ENCODE results near the gene OXA1L. TPM values are rescaled to one million over a fixed set of nuclear protein-coding genes. Genes with fewer than 3 reads are reported as not detected.
"Not testable (repeated sequence)": the region's sequence is repeated elsewhere in the genome, so short reads cannot be mapped to it uniquely, and the experiment has no call there.

The OXA1L gene
- total RNA-seq, 2 experiments from 2014 or later = 131 to 136 TPM

DNA sequence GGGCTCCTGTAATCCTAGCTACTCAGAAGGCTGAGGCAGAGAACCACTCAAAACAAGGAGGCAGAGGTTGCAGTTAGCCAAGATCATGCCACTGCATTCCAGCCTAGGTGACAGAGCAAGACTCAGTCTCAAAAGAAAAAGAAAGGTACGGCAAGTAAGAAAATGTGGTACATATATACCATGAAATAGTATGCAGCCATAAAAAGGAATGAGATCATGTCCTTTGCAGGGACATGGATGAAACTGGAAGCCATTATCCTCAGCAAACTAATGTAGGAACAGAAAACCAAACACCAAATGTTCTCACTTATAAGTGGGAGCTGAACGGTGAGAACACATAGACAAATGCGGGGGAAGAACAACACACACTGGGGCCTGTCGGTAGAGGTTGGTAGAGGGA lies 38.7 kb downstream of the OXA1L start:
- DNase-seq; H3K27ac Mint-ChIP-seq; H3K9me3 Mint-ChIP-seq; intact Hi-C loops (cut with micrococcal nuclease); H3K36me3 Mint-ChIP-seq; POLR2A ChIA-PET; H3K4me1 Mint-ChIP-seq (ENCODE audit: low read depth); H3K4me3 Mint-ChIP-seq: not testable (repeated sequence)
- H3K27me3 Mint-ChIP-seq = peaks cover 17% of the 10 kb centered on the region
- CTCF ChIA-PET = interaction anchor here (0.6 to 1.4 kb wide), 2 partner anchors 18 to 489 kb away, joined by 3 to 5 read pairs; no protein-coding TSS in a partner anchor

DNA sequence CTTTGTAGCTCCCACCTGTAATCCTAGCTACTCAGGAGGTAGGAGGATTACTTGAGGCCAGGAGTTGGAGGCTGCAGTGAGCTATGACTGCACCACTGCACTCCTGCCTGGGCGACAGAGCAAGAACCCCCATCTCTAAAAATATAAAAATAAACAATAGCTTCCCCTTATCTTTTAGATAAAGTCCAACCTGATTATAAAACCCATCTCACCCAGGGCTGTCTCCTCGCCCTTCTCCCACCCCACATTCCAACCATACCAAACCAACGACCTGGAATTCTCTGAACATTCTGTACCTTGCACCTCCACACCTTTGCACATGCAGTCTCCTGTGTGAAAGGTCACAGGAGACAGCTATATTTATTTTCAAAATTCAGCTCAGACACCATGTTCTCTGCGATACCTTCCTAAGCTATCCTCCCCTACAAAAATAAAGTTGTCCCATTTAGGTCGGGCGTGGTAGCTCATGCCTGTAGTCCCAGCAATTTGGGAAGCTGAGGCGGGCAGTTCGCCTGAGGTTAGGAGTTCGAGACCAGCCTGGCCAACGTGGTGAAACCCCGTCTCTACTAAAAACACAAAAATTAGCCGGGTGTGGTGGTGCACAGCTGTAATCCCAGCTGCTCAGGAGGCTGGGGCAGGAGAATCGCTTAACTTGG lies 41.1 kb downstream of the OXA1L start:
- intact Hi-C loops (cut with micrococcal nuclease) = no loop called here
- CTCF ChIA-PET = no interaction called here
- Mint-ChIP-seq H3K4me1 (ENCODE audit: low read depth) (peaks cover 3% of the 10 kb centered on the region), H3K27ac (no peak overlapping the region), H3K9me3 (no peaks in the 10 kb centered on the region), H3K27me3 (peaks cover 8% of the 10 kb centered on the region), H3K36me3 (no peaks in the 10 kb centered on the region), H3K4me3 (no peak overlapping the region)
- POLR2A ChIA-PET = interaction anchor here (0.6 kb wide), 1 partner anchor 86 kb away, joined by 3 read pairs; no protein-coding TSS in a partner anchor
- no peak for DNase-seq

DNA sequence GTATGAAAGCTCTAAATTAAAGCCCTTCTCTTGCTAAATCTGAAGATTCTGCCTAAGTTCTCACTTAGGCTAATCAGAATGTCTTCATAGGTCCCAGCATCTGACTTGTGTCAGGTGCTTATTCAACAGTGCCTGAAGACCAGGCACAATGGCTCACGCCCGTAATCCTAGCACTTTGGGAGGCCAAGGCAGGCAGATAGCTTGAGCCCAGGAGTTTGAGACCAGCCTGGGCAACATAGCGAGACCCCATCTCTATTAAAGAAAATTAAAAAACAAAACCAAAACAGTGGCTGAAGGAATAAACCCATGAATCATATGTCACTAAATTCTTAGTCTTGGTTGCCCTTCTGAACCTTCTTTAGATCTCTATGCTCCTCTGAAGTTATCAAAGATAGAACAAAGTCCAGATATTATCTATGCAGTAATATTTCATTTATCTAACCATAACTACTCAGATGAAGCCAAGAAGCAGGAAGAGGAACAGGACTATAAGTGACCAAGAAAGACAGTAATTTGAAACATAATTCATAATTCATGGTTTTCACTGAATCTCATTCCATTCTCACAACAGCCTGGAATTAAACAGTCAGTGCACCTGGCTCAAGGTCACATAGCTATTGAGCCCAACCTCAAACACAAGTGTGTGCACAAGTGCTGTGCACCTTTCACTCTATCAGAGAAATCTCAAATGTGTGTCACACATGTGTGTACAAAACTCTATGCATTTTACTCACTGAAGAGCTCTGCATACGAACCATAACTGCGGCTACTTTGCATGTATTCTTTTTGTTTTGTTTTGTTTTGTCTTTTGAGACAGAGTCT lies 42.1 kb downstream of the OXA1L start:
- CTCF ChIA-PET = interaction anchor here (1.2 to 1.6 kb wide), 2 partner anchors 11 to 238 kb away, joined by 4 read pairs; no protein-coding TSS in a partner anchor
- no peak for DNase-seq
- Mint-ChIP-seq H3K9me3 (no peaks in the 10 kb centered on the region), H3K36me3 (no peaks in the 10 kb centered on the region), H3K4me1 (ENCODE audit: low read depth) (peaks cover 3% of the 10 kb centered on the region), H3K4me3 (no peak overlapping the region), H3K27me3 (peaks cover 6% of the 10 kb centered on the region), H3K27ac (no peak overlapping the region)
- POLR2A ChIA-PET = no interaction called here
- intact Hi-C loops (cut with micrococcal nuclease) = no loop called here

DNA sequence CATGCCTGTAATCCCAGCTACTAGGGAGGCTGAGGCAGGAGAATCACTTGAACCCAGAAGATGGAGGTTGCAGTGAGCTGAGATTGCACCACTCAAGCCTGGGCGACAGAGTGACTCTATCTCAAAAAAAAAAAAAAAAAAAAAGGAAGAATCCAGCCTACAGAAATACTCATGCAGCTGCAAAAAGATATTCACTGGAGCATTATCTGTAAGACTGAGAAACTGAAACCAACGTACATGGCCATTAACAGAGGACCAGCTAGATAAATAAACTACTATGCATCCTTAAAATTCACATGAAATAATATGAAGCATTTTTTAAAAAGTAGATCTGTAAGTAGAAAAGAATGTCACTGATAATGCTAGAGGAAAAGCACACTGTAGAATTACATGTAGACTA lies 45.2 kb downstream of the OXA1L start:
- H3K4me1 Mint-ChIP-seq (ENCODE audit: low read depth) = peaks cover 8% of the 10 kb centered on the region
- ChIA-PET CTCF (interaction anchor here (0.7 to 1.0 kb wide), 3 partner anchors 11 to 589 kb away, joined by 4 to 5 read pairs (median 4); no protein-coding TSS in a partner anchor), POLR2A (no interaction called here)
- DNase-seq = no peak
- no peak overlapping the region for H3K27ac Mint-ChIP-seq
- H3K4me3 Mint-ChIP-seq = no peak overlapping the region
- no peaks in the 10 kb centered on the region for H3K27me3 Mint-ChIP-seq
- no peaks in the 10 kb centered on the region for H3K36me3 Mint-ChIP-seq
- intact Hi-C loops (cut with micrococcal nuclease) = no loop called here
- H3K9me3 Mint-ChIP-seq = no peaks in the 10 kb centered on the region

DNA sequence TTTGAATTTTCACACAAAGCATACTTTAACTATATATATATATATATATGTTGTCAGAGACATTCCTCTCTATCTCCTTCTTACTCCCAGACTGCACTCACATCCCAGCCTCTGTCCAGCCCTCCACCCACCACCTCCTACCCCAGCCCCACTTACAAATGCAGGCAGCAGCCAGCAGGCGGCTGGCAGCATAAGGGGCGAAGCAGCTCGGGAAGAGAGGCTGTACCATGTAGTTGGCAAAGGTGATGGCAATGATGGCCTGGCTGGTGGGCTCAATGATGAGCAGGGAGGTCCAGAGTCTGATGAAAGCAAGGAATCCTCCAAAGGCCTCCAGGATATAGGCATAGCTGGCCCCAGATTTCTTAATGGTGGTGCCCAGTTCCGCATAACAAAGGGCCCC lies 46.3 kb downstream of the OXA1L start:
- H3K4me3 Mint-ChIP-seq = no peak overlapping the region
- no peaks in the 10 kb centered on the region for H3K9me3 Mint-ChIP-seq
- ChIA-PET POLR2A (no interaction called here), CTCF (interaction anchor here (1.4 kb wide), 1 partner anchor 242 kb away, joined by 4 read pairs; no protein-coding TSS in a partner anchor)
- intact Hi-C loops (cut with micrococcal nuclease) = no loop called here
- no peak for DNase-seq
- no peak overlapping the region for H3K27ac Mint-ChIP-seq
- no peaks in the 10 kb centered on the region for H3K36me3 Mint-ChIP-seq
- peaks cover 8% of the 10 kb centered on the region for H3K4me1 Mint-ChIP-seq (ENCODE audit: low read depth)
- H3K27me3 Mint-ChIP-seq = no peaks in the 10 kb centered on the region

DNA sequence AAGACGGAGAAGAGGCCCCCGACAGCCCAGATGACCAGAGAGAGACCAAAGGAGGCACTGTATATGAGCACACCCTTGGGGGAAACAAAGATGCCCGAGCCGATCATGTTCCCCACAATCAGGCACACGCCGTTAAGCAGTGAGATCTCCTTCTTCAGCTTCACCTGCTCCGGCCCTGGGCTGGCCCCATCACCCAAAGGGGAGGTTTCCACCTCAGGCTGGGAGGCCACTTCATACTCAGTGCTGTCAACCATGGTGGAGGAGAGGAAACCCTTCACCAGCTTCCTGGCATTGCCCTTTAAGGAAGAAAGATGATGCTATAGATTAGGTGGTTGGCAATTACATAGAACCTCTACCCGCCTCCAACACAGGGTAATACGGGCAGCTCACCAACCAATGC lies 46.7 kb downstream of the OXA1L start:
- no peak overlapping the region for H3K4me3 Mint-ChIP-seq
- no peaks in the 10 kb centered on the region for H3K9me3 Mint-ChIP-seq
- H3K36me3 Mint-ChIP-seq = no peaks in the 10 kb centered on the region
- H3K27ac Mint-ChIP-seq = no peak overlapping the region
- no peak for DNase-seq
- H3K4me1 Mint-ChIP-seq (ENCODE audit: low read depth) = peaks cover 8% of the 10 kb centered on the region
- ChIA-PET CTCF (interaction anchor here (1.4 kb wide), 1 partner anchor 243 kb away, joined by 4 read pairs; no protein-coding TSS in a partner anchor), POLR2A (no interaction called here)
- intact Hi-C loops (cut with micrococcal nuclease) = no loop called here
- H3K27me3 Mint-ChIP-seq = no peaks in the 10 kb centered on the region

DNA sequence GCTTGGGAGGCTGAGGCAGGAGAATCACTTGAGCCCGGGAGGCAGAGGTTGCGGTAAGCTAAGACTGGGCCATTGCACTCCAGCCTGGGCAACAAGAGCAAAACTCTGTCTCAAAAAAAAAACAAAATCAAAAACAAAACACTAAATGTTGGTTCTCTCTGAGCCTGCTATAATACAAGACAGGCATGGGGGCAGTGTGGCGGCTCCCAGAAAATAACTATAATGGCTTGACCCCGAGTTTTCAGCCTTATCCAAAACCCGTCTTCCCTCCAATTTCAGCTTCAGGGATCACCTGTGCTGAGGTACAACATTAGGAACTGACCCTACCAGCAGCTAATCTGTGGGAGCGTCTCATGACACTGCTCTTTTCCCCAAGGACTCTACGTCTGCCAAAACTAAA lies 47.9 kb downstream of the OXA1L start:
- H3K27ac Mint-ChIP-seq = no peak overlapping the region
- ChIA-PET CTCF (interaction anchor here (0.7 to 1.5 kb wide), 3 partner anchors 39 to 244 kb away, joined by 3 to 5 read pairs (median 4); no protein-coding TSS in a partner anchor), POLR2A (no interaction called here)

DNA sequence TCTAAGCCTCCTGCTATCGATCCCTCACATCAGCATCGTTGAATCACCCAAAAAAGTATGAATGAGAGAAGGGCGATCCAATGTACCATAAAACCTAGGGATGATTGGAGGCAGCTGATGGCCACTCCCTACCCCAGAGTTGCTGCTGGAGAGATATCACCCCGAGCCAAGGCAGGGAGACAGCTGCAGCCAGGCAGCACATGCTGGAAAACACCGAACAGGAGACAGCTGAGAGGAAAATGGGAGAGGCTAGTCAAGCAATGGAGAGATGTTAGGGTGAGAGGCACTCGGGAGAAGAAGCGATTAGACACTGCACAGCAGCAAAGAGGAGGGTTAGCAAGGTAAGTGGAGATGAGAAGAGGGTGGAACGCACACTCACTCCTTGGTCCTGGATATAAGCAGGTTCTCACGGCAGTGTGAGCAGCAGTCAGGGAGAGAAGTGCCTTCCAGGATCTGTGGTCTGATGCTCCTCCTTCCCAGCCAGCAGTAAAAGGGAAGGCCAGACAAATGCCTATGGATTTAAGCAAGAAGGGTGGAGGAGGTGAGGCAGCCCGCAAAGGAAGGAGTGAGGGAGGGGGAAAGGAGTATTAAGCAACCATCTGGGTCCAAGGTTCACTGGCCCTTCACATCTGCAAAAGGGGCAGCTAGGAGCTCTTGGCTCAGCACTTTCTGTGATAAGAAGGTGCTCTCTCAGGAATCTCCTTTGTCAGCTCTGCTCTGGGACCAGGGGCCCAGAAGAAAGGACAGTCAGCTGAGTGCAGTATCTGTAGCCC lies 48.6 kb downstream of the OXA1L start, which contains the start of gene SLC7A7:
TSS of gene SLC7A7 (minus strand) at position 495 of the 773 bp plus-strand sequence. CDS start 2,037 bp downstream, outside the sequence.
- H3K4me3 Mint-ChIP-seq = no peak within 1 kb of the TSS
- H3K36me3 Mint-ChIP-seq = no peaks in the 10 kb centered on the region
- intact Hi-C loops (cut with micrococcal nuclease) = no loop called here
- ChIA-PET CTCF (interaction anchor here (0.7 to 1.5 kb wide), 3 partner anchors 38 to 245 kb away, joined by 3 to 5 read pairs (median 4); no protein-coding TSS in a partner anchor), POLR2A (no interaction called here)
- no peaks in the 10 kb centered on the region for H3K9me3 Mint-ChIP-seq
- peaks cover 17% of the 10 kb centered on the region for H3K4me1 Mint-ChIP-seq (ENCODE audit: low read depth)
- DNase-seq = no peak
- H3K27me3 Mint-ChIP-seq = peaks cover 4% of the 10 kb centered on the region
- H3K27ac Mint-ChIP-seq = no peak within 1 kb of the TSS

More for the DNA sequence above, 47.9 kb downstream of the OXA1L start:
- Mint-ChIP-seq H3K36me3 (no peaks in the 10 kb centered on the region), H3K27me3 (peaks cover 4% of the 10 kb centered on the region), H3K4me3 (no peak overlapping the region), H3K4me1 (ENCODE audit: low read depth) (peaks cover 14% of the 10 kb centered on the region), H3K9me3 (no peaks in the 10 kb centered on the region)
- intact Hi-C loops (cut with micrococcal nuclease) = no loop called here
- no peak for DNase-seq

DNA sequence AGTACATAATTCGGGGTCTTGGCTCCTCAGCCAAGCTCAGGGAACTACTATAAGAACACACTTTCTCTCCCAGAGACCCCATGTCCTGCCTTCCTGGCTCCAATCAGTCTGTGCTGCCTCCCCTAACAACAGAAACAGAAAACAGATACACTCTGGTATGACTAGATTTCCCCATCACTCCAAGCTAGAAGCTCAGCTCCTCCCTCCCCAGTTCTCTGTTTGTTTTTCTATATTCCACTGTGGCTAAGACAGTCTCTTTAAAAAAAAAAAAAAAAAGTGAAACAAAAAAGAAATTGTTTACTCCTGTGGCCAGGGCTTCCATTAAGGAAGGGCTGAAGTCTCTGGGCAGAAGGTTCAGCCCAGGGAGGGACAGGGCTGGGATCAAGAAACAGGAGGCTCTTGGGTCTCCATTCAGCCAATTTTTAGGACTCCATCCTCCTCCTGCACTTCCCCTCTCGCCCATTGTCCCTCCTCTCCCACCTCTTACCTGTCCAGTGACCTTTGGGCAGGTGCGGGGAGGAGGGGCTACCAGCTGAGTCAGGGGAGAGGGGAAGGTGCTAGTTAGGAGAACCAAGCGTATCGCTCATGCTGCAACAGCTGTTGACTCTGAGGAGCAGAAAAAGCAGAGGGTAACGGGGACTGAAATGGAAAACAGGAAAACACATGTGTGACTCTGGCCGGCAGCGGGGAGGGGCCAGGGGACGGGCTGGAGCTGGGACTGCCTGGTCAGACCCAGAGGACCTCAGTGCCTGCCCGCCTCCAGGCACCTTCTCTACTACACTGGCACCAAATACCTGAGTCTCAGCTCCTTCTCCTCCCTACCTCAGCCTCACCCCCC lies 52.9 kb downstream of the OXA1L start:
- no peaks in the 10 kb centered on the region for H3K36me3 Mint-ChIP-seq
- CTCF ChIA-PET = interaction anchor here (0.5 to 14.0 kb wide), 15 partner anchors 9 to 262 kb away, joined by 3 to 228 read pairs (median 3); partner anchors contain the start of genes DAD1 and OXA1L
- no peaks in the 10 kb centered on the region for H3K9me3 Mint-ChIP-seq
- intact Hi-C loops (cut with micrococcal nuclease) = loop anchor here (2.0 kb wide), 1 partner anchor 249 kb away; no protein-coding TSS in a partner anchor
- DNase-seq = no peak
- no peak overlapping the region for H3K4me3 Mint-ChIP-seq
- H3K27ac Mint-ChIP-seq = no peak overlapping the region
- H3K27me3 Mint-ChIP-seq = peaks cover 11% of the 10 kb centered on the region
- H3K4me1 Mint-ChIP-seq (ENCODE audit: low read depth) = peaks cover 21% of the 10 kb centered on the region
- POLR2A ChIA-PET = no interaction called here

DNA sequence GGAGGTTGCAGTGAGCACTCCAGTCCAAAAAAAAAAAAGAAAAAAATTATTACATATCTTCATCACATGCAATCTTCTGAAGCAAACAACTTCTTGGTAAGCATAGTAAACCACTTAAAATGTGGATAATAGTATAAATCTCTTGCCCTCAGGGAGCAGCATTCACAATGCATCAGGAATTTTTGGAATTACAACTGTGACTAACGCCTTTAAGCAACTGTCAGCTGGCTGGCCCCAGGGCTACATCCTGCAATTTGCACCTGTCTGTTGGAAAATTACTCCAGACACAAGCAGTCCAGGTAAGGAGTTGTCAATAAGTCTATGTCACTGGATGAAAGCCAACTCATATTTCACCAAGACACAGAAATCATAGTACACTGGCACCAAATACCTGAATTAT lies 54.2 kb downstream of the OXA1L start:
- Mint-ChIP-seq H3K27ac (no peak overlapping the region), H3K4me3 (no peak overlapping the region), H3K27me3 (peaks cover 12% of the 10 kb centered on the region), H3K4me1 (ENCODE audit: low read depth) (peaks cover 29% of the 10 kb centered on the region), H3K36me3 (no peaks in the 10 kb centered on the region), H3K9me3 (no peaks in the 10 kb centered on the region)
- DNase-seq = no peak
- intact Hi-C loops (cut with micrococcal nuclease) = loop anchor here (5.0 kb wide), 1 partner anchor 162 kb away; the partner anchor contains the start of gene AJUBA
- ChIA-PET POLR2A (no interaction called here), CTCF (interaction anchor here (1.0 to 14.0 kb wide), 3 partner anchors 32 to 250 kb away, joined by 3 to 228 read pairs (median 8); no protein-coding TSS in a partner anchor)
